HCEC 1CT (cell line): Measurements from ENCODE around the gene RMI2.

Experiments used
- DNase-seq: peaks from one replicate; pipeline ENCODE4 v3.0.0-alpha.2; 2017

Gene RMI2

DNA sequence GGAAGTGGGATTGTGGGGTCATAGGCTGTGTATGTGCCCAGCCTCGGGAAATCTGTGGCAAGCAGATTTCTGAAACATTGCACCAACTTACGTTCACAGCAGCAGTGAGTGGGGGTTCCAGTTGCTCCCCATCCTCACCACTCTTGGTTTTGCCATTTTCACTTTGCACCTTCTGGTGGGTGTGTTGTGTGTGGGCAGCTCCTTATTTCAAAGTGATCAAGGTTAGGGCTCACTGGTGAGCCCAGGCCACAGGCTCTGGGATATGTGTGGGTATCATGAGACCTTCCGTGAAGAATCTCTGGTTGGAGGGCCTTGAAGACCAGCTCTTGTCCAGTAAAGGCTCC is 34.7 kb upstream of the RMI2 start:
- DNase-seq = no peak

GRCh38 chr16:11310997-11311561 is 34.2 kb upstream of the RMI2 start:
- DNase-seq = no peak

DNA sequence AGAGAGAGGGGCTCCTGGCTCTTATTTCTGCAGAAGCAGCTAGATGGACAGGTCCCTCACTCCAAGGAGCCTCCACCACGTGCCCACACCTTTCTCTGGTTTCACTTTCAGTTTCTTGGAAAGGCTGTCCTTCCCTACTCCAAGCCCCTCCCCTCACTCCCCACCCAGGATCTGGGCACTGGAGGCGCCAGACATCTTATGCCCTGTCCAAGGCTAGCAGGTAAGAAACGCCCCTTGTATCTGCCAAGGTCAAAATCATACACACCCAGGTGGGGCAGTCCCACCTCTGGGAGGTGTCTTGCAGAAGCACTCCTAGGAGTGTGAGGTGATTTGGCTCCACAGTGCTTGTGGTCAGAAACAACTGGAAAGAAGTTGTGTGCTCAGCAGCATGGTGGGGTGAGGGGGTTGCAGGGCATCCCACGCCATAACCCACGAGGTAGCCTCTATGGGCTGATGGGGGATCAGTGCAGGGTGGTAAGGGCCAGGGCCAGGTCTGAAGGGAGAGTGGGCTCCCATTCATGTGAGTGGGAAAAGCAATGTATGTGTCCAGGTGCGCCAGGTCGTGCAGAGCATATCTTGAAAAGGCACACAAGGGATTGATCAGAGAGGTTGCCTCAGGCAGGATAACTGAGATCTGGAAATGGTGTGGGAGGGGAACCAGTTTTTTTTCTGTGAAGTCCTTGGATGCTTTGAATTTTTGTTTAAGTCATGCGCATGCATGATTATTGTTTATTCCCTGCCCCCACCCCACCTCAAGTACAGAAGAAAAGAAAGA is 32.4 kb upstream of the RMI2 start:
- no peak for DNase-seq

DNA sequence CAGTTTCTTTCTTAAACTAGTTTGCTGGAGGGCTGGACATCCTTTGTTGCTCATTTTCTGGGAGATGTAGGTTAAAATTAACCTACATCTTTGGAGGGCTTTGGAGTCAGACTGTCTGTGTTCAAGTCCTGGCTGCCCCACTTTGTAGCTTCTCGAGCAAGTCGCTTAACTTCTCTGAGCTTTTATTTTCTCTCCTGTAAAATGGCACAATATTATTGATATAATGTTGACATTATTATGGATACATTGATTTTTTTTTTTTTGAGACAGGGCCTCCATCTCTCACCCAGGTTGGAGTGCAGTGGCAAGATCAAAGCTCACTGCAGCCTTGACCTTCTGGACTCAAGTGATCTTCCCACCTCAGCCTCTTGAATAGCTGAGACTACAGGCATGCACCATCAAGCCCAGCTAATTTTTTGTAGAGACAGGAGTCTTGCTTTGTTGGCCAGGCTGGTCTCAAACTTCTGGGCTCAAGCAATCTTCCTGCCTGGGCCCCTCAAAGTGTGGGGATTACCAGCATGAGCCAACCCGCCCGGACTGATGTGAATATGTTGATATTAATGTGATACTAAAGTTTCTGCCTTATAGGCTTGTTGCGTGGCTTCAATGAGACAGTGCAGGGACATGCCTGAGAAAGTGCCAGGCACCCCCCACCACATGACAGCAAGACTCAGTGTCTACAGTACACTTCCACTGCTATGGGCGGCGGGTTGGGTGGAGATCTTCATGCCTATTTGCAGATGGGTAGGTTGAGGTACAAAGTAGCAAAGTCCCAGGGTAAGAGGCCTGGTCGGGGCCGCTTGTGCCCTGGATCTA is 31.6 kb upstream of the RMI2 start:
- DNase-seq = no peak

DNA sequence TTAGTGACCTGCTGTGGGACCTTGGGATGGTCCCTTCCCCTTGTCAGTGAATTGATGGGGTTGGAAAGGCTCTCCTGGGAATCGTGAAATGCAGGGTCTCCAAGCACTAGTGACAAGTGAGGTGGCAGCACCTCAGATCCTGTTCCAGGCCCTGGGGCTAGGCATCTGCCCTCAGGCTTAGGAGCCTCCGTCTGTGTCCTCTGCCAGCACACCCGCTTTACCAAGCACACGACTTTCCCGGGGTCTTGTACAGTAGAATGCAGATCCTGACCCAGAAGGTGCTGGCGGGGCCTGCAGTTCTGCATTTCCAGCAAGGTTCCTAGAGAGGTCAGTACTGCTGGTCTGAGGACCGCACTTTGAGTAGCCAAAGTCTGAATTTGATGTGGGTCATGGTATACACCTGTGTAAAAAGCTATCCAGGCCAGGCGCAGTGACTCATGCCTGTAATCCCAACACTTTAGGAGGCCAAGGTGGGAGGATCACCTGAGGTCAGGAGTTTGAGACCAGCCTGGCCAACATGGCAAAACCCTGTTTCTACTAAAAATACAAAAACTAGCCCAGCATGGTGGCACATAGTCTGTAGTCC is 30.9 kb upstream of the RMI2 start:
- DNase-seq = no peak

- no peak for DNase-seq
Observed at GRCh38 chr16:11315510-11315909, 29.7 kb upstream of the RMI2 start.

GRCh38 chr16:11316331-11317015 is 28.8 kb upstream of the RMI2 start:
- no peak for DNase-seq

GRCh38 chr16:11318817-11319216 is 26.4 kb upstream of the RMI2 start:
- DNase-seq = no peak

- DNase-seq = no peak
Observed at GRCh38 chr16:11319529-11320146, 25.6 kb upstream of the RMI2 start.

GRCh38 chr16:11320170-11320569 is 25.1 kb upstream of the RMI2 start:
- no peak for DNase-seq

GRCh38 chr16:11321662-11322061 is 23.6 kb upstream of the RMI2 start:
- no peak for DNase-seq

GRCh38 chr16:11322823-11323222 is 22.4 kb upstream of the RMI2 start:
- no peak for DNase-seq

GRCh38 chr16:11323551-11324336 is 21.5 kb upstream of the RMI2 start:
- no peak for DNase-seq

- DNase-seq = no peak
Observed at GRCh38 chr16:11325404-11326083, 19.7 kb upstream of the RMI2 start.

DNA sequence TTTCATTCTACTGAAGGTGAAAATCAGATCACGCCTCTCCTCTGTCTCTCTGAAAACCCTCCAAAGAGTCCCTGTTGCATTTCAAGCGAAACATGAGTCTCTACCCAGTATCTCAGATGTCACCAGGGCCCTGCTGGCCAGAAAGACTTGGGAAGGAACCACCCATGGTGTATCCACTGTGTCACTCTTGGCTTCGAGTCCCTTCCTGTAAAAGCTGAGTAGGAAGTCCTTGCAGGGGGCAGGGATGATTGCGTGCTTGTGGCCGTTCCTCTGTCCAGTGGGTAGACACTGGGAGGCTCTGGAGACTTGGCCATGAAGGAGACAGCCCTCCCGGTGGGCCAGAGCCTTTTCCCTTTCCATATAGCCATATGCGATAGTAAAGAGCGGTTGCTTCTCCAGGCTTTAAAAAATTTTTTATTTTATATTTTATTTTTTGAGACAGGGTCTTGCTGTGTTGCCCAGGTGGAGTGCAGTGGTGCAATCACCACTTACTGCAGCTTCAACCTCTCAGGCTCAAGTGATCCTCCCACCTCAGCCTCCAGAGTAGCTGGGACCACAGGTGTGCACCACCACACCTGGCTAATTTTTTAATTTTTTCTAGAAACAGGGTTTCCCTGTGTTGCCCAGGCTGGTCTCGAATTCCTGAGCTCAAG is 19.0 kb upstream of the RMI2 start:
- no peak for DNase-seq

DNA sequence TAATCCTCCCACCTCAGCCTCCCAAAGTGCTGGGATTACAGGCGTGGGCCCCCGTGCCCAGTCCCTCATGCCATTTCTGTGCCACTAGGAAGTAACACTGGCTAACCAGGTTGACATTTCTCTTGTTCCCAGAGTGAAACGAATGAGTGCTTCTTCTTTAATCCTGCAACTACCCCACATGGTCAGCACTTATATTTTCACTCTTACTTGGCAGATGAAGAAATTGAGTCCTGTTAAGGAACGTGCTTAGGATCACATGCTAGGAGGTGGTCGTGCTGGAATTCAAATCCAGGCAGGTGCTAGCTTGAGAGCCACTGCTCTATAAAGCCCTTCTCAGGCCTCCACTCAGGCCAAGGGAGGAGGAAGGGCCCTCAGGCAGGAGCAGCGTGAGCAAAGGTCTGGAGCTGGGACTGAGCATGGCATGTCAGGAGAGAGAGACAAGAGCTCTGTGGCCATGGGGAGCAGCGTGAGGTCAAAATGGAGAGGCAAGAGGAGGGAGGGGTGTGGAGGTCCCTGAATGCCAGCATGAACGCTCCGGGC is 18.5 kb upstream of the RMI2 start:
- no peak for DNase-seq

- no peak for DNase-seq
Observed at GRCh38 chr16:11327277-11328171, 17.7 kb upstream of the RMI2 start.

DNA sequence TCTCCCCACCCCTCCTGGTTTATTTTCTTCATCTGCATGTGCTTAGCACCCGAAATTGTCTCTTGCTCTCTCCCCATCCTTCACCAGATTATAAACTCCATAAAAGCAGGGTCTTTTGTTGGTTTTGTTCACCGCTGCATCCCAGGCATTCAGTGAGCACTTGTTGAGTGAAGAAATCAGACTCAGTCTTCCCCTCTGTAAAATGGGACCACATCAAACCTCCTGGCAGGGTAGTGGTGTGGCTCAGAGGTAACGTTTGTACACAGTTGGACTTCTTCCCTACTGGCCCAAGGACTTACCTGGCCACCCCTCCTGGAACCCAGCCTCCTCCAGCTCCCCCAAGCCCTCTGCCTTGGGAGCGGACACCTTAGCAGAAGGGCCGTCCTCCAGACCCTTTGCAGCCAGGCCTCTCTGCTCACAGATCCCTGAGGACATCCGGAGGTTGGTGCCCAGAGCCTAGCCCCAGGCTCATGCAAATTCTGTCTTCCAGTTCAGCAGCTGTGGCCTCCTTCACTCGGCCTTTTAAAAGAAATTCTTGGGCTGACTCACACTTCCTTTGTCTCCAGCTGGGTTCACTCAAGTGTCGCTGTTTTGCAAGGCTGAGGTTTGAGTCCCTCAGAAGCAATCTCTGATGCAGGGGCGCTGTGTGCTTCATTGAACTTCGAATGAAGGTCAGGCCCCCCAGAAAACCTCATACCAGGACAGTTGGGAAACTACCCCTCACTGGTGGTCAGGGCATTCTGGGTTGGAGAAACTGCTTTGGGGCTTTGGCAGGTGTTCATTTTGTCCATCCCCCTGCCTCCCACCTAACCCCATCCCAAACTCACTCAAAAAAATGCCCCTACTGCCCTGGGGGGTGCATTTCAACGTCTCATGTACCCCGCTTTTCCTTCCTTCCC is 16.8 kb upstream of the RMI2 start:
- DNase-seq = peak; percentile 96
